DMS 273 (cell line): ENCODE data around the gene GPRIN3.
"Not testable (repeated sequence)": the region's sequence is repeated elsewhere in the genome, so short reads cannot be mapped to it uniquely, and the experiment has no call there.

Experiments used
- DNase-seq: peaks from one replicate; lab custom pipeline; 2025; ENCODE audit not compliant: unreplicated experiment; lab: John Stamatoyannopoulos, UW

Gene GPRIN3

GRCh38 chr4:89221167-89221867 is 86.3 kb downstream of the GPRIN3 start:
- no peak for DNase-seq

- DNase-seq = no peak
Observed at GRCh38 chr4:89218587-89218986, 89.0 kb downstream of the GPRIN3 start.

GRCh38 chr4:89217604-89218003 is 90.0 kb downstream of the GPRIN3 start:
- no peak for DNase-seq

- no peak for DNase-seq
Observed at GRCh38 chr4:89216866-89217265, 90.7 kb downstream of the GPRIN3 start.

GRCh38 chr4:89216422-89216821 is 91.2 kb downstream of the GPRIN3 start:
- DNase-seq = no peak

- no peak for DNase-seq
Observed at GRCh38 chr4:89215736-89216135, 91.9 kb downstream of the GPRIN3 start.

GRCh38 chr4:89214308-89214707 is 93.3 kb downstream of the GPRIN3 start:
- DNase-seq = no peak

- no peak for DNase-seq
Observed at GRCh38 chr4:89213382-89213701, 94.3 kb downstream of the GPRIN3 start.

GRCh38 chr4:89212666-89213381 is 94.8 kb downstream of the GPRIN3 start:
- DNase-seq = no peak

GRCh38 chr4:89204624-89205023 is 103.0 kb downstream of the GPRIN3 start:
- no peak for DNase-seq

- no peak for DNase-seq
Observed at GRCh38 chr4:89203902-89204301, 103.7 kb downstream of the GPRIN3 start.

- not testable (repeated sequence) for DNase-seq
Observed at GRCh38 chr4:89199394-89199793, 108.2 kb downstream of the GPRIN3 start.

GRCh38 chr4:89197920-89198319 is 109.7 kb downstream of the GPRIN3 start:
- no peak for DNase-seq

- no peak for DNase-seq
Observed at GRCh38 chr4:89196745-89197144, 110.9 kb downstream of the GPRIN3 start.

GRCh38 chr4:89196056-89196674 is 111.4 kb downstream of the GPRIN3 start:
- DNase-seq = no peak

GRCh38 chr4:89193843-89194242 is 113.8 kb downstream of the GPRIN3 start:
- no peak for DNase-seq
